CD4-positive, alpha-beta T cell treated with Interleukin-6 for 4 hours (primary cell): Measurements from ENCODE around the gene PDE4D.
"Not testable (repeated sequence)": the region's sequence is repeated elsewhere in the genome, so short reads cannot be mapped to it uniquely, and the experiment has no call there.

ENCODE experiments used
- DNase-seq: peaks from one replicate; pipeline ENCODE4 v3.0.0-alpha.2; 2020; ENCODE audit warnings: mixed read lengths

PDE4D gene

DNA sequence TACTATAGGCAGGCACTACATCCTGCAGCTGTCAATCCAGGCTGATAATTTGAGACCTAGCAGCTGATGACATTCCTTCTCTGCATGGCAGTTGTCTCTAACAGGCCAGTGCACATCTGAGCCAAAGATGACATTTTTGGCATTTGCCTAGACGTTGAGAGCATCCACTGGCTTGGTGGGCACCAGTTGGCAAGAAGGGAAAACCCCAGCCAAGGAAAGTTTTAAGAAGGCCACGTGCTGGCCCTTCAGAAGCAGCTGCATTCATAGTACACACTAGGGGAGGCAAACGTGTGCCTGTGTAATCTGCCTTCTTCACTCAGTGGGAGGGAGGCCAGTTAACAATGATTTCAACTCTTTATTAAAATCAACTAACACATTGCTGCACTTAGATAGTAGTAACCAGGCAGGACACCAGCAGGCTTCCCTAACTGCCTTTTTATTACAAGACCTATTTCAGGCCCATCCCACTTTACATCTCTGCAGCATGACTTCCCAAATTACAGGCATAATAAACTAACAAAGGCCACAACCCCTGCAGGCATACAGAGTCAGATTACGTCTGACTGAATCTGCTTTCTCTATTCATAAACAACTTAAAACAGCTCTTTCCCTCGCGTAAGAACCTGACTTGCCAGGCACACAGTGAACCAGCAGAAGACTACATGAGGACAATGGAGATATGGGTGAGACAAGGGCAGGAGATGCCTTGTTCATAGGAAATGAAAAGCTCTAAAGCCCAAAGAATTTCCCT lies 576.3 kb downstream of the PDE4D start:
- no peak for DNase-seq

DNA sequence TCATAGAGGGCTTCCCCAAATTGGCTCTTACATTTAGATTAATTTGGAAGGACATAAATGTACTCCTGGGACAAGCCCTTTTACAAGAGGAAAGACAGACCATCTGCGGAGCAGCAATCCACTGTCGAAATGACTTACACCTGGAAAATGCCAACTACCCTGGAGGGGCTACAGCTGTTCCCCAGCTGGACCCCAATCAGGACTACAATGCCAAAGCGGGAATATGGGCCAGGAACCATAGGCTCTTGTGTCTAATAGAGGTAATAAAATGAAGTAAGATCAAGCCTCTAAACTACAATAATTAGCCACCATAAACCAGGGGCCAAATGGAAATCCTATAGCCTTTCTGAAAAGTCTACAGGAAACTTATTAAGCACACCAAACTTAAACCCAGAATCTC lies 581.3 kb downstream of the PDE4D start:
- no peak for DNase-seq

DNA sequence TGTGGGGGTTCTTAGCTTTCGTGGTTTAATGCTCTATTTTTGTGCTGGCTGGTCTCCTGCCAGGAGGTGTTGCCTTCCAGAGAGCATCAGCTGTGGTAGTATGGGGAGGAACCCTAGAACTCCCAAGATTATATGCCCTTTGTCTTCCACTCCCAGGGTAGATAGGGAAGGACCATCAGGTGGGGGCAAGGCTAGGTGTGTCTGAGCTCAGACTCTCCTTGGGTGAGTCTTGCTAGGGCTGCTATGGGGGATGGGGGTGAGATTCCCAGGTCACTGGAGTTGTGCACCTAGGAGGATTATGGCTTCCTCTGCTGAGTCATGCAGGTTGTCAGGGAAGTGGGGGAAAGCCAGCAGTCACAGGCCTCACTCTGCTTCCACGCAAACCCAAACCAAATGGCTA lies 584.8 kb downstream of the PDE4D start:
- not testable (repeated sequence) for DNase-seq

DNA sequence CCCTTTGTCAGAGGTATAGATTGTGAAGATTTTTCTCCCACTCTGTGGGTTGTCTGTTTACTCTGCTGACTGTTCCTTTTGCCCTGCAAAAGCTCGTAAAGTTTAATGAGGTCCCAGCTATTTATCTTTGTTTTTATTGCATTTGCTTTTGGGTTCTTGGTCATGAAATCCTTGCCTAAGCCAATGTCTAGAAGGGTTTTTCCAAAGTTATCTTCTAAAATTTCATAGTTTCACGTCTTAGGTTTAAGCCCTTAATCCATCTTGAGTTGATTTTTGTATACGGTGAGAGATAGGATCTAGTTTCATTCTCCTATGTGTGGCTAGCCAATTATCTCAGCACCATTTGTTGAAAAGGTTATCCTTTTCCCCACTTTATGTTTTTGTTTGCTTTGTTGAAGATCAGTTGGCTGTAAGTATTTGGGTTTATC lies 590.2 kb downstream of the PDE4D start:
- not testable (repeated sequence) for DNase-seq

DNA sequence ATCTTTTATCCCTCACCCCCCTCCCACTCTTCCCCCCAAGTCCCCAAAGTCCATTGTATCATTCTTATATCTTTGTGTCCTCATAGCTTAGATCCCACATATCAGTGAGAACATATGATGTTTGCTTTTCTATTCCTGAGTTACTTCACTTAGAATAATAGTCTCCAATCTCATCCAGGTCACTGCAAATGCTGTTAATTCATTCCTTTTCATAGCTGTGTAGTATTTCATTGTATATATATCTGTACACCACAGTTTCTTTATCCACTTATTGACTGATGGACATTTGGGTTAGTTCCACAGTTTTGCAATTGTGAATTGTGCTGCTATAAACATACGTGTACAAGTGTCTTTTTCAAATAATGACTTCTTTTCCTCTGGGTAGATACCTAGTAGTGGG lies 591.0 kb downstream of the PDE4D start:
- not testable (repeated sequence) for DNase-seq

DNA sequence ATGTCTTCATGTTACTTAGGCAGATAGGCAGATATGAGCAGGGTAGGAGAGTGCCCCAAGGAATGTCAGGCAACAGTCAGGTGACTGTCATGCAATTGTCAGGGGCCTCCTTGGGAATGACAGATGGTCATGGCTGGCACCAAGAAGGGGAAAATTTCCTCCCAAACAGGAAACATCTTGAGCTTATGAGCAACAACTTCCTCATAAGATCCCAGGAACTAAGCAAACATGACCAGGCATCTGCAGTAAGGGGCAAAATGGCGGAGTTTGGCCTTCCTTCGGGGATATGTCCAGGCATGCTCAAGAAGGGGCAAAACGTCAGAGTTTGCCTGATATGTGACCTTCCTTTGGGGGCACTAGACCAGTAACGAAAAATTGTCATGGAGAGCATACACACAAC lies 591.8 kb downstream of the PDE4D start:
- DNase-seq, result no peak

DNA sequence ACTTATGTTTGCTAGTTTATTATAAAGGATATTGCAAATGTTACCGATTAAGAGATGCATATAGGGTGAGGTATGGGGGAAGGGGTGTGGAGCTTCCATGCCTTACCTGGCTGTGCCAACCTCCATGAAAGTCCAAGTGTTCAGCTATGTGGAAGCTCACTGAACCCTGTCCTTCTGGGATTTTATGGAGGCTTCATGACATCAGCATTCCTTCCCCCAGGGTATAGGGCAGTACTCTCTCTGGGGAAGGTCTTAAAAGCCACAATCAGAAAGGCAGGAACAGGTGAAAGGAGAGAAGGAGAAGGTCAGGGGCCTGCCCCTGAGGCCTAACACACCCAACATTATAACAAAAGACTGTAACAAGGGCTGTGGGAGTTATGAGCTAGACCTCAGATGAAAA lies 592.6 kb downstream of the PDE4D start:
- DNase-seq, result no peak

DNA sequence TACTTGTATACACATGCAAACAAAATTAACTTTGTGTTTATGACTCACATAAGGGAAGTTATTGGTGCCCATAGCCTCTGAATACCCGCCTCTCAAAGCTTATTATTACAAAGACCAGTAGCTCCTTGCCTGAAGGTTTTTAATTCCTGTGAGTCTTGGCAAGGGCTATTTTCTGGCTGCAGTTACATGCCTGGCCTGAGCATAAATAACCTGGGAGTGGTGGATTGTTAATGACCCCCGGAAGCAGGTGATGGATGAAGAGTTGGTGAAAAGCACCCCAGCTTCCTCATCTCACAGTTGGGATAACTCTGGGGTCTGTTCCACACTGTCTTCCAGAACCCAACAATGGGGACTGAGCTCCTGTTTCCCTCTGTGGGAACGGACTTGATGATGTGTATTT lies 594.5 kb downstream of the PDE4D start:
- no peak for DNase-seq

DNA sequence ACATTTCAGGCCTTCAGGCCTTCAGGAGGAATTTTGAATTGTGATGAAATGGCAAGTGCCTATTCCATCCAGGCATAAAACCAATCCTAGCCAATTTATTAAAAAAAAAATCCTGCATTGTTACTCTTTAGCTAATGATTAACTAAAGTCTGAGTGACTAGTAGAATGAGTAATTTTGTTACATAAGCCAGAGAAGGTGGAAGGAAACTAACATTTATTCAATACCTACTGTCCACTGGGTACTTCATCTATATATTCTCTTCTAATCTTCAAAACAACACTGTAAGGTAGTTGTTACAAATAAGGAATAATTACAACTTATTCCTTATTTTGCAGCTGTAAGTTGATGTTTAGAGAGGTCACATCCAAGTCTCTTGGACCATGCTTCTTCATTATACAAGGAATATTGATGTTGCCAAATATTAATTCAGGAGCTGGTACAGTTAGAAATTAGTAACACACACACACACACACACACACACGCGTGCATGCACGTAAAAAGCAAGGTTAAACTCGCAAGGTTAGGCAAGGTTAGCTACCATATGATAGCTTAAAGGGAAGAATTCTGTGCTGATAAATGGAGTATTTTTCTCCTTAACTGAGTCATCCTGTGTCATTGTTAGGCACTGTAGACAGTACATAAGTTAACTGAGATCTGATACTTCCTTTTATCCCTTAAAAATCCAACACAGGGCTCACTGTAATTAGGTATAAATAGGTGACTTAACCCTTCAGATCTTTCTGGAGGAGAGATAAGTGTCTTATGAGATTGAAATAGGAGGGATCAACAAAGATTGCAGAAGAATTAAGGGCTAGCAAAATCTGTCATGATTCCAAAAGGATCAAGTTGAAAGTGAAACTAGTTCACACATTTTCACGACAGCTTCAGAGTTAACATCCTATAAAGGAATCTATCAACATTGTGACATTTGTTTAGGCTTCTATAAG lies 596.9 kb downstream of the PDE4D start:
- no peak for DNase-seq

DNA sequence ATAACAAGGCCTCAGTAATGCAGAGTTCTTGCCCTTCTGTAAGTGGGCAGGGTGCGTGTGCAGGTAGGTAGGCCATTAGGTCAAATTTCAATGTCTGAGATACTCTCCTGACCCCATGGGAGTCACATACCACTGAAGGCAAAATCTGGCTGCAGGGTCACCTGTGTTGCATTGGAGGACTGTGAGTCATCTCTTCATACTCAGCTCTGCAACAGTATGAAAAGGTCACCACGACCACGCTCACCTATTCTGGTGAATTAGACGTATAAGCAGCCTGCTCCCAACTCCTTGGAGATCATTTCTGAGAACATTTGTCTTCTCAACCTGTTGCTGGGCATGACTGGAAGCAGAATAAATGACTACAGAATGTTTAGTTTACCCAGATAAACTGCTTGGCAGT lies 599.8 kb downstream of the PDE4D start:
- DNase-seq, result no peak

DNA sequence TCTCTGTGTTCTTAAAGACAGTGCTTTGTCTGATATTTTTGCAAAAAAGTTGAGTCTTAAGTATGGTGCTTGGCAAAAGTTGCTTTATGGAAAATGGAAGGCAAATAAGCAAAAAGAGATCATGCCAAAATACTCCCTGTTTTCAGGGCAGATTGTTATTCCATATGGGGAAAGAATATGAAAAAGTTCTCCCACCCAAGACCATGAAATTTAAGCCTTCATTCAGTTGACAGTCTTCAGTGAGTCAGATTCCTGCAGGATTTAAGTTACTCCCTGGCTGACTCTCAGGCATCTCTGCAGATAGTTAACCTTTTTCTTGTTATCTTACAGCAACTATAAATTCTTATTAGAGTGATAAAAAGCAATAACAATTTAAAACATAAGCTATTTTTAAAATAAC lies 601.6 kb downstream of the PDE4D start:
- DNase-seq, result no peak

DNA sequence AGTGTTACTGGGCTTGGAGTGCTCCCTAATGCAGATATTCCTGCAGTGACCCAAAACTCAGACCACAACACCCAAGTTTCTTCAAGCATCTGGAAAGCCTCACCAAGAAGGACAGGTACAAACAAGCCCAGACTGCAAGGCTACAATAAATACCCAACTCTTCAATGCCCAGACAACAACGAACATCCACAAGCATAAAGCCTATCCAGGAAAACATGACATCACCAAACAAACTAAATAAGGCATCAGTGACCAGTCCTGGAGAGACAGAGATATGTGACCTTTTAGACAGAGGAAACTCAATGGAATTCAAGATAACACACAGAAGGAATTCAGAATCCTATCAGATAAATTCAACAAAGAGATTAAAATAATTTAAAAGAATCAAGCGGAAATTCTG lies 605.6 kb downstream of the PDE4D start:
- DNase-seq, result no peak

DNA sequence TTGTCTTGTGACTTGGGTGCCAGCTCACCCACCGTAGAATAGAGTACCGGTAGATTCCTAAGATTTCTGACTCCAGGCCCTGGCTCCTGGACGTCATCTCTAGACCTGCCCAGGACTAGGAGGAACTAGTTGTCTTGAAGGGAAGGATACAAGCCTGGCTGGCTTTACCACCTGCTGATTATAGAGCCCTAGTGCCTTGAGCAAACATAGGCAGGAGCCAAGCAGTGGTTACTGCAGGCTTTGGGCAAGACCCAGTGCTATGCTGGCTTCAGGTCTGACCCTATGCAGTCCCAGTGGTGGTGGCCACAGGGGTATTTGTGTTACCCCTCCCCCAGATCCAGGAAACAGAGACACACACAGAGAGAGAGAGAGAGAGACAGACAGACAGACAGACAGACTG lies 606.2 kb downstream of the PDE4D start:
- DNase-seq, result no peak

DNA sequence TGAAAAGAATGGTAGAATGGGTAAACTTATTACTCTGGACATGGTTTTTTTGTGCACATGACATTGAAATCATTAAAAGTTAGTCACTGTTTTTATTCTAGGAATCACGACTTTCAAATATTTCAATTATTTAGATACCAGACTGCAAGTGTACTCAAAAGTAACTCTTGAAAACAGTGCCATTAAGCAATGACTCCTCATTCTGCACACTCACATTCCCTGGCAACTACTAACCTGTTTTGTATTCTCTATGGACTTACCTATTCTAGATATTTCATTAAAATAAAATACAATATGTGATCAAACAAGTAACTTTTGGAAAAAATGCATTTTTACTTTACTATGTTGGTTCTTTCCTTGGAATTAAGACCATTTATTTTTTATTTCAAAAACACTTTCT lies 607.0 kb downstream of the PDE4D start:
- DNase-seq, result no peak

DNA sequence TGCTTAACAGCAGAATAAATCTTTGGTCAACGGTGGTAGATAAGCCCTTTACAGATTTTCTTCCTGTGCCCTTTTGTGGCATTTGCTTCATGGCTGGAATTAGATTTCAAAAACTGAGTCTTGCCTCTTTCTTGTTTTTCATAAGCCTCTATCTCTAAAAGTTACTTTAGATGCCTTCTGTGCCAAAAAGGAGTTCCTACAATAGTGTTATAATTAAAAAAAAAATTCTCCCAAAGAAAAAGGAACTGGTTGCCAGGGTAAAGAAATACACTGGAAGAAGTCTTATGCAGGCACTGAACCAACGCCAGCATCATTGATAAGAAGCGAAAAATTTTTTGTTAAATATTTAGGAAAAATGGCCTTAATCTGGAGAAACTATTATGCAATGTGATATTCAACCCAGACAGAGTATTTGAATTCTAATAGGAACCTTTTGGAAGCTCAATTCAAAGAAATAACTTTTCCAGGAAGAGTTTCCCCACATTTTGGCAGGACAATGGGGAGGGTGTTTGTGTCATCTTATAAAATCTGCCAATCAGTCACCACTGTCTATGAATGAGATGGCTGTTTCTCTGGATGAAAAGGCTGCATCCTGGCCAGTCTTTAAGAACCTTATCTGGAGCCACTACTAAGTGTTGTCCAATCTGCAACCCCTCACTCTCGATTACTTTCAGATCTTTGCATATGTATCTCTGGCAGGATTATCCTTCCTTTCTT lies 608.1 kb downstream of the PDE4D start:
- DNase-seq, result no peak

DNA sequence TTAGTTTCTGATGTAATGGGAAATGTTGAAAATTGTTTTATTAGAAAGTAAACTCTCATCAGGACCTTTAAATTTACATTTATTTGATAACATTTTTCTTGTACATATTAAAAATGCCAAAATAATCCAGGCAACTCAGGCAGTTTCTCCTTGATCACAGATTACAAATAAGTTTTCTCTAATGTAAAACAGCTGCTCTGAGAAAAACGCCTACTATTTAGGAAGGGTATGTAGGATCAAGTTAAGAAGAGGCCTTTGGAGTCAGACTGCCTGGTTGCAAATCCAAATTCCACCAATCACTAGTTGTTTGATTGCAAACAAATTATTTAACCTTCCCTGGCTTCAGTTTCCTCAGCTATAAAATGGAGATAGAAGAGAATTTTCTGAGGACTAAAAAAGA lies 610.8 kb downstream of the PDE4D start:
- no peak for DNase-seq

DNA sequence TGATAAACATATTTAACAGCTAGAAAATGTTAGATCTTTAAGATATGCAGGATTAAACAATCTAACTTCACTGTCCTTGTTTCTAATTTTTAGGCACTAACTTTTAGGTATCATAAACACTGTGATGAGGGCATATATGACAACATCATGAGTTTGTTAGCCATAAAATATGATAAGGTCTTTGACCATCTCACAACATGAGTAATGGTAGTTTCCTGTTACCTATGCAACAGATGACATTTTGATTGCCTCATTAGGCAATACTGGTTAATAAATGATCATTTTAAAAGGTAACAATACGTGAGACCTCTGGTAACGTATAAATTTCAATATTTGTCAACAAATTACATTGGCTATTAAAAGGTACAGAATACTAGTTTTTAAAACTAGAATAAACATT lies 613.5 kb downstream of the PDE4D start:
- DNase-seq, result no peak

DNA sequence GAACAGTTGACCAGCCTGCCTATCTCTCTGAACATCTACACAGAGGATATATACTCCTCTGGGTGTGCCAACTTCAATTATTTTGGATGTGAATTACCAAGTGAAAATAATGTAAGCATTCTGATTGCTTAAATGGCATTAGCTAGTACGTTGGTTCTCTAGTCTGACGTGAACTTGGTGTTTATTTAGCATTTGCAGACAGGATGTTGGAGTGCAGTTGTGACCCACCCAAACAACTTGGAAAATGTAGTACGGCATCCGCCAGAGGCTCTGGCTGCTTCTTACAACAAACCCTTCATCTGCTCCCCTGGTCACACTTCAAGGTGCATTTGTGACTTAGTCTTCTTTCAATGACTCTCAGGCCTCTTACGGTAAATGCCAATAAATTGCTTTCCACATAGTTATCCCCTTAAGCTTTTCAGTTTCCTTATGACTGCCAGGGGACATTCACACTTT lies 616.6 kb downstream of the PDE4D start:
- no peak for DNase-seq

DNA sequence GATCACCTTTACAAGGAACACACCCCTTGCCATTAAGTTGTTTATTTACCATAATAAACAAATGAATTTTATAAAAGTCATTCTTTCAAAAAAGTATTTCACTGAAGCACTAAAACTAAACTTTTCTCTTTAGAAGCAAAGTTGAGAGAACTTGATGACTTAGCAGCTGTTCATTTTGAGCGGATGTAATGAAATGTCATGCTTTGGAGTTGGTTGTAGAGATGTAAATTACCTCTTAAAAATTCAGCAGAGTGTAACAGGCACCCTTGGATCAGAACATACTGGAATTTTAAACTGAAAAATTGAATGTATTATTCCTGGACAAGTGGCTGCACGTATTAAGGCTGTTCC lies 617.2 kb downstream of the PDE4D start:
- DNase-seq, result no peak

DNA sequence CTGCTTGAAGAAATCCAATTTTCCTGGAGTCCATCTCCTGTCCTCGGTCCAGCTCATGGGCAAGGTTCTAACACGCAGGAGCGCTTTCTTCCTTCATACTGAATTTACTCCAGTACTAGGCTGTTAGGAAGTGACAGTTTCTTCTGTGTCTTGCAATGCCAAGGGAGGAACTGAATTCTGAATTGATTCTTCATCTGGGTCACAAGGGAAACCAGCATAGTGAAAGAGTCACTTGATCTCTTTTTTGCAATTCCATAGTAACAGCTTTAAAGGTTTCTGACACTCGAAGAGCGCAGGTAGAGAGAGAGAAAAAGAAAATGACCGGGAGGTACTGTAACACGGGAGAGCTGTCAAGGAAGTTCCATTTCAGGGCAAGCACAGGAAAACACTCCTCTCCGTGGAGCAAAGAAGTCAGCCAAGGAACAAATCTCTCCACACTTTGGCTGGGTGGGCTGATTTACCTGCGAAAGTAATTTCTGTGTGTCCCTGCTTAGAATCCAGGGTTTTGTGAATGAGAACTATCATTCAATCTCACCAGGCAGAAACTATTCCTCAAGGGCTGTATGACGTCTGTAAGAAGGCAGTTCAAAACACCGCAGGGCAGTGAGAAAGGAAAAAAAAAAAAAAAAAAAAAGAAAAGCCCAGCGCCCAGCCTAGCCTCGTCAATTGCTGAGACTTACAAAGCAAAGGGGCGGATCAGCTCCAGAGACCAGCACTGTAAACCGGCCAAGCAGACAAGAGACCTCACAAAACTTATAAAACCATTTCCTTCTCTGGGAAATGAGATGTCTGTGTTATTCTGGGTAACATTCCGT lies 617.8 kb downstream of the PDE4D start:
- no peak for DNase-seq

DNA sequence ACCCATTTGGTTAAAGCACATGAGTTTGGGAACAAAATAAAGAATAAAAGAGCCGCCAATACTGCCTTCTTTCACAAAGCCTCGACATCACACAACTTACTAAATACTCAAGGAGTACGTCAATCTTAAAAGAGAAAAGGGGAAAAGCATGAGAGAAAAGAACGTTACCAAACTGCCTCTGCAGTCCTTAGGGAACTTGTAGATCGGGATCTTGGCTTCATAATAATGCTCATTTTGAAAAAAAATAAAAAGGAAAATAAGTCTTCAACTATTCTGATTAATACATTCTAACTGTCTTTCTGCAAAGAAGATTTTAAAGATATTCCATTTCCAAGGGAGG lies 618.4 kb downstream of the PDE4D start:
- DNase-seq, result no peak

DNA sequence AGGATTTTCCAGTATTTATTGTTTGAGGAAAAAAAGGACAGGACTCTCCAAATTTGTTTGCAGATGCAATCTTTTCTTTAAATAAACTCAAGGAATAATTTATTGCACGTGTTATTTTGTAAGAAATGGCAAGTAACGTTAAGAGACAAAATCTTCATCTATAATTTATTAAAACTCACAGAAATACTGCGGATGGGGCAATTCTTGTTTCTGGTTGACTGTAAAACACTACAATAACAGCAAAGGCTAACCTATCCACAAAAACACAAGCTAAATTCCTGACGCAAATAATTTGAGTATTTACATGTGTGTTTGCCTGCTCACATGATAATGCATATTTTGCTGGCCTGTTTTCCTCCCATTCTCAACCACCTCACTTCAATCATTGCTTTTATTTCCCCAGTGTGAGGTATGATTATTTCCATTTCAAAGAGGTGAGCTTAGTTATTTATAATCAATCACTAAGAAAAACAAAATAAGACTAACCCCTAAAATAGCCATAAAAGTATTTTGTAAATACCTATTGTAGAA lies 619.4 kb downstream of the PDE4D start:
- DNase-seq, result no peak
